ENCODE measurements around the gene NT5DC4.

The NT5DC4 gene

GRCh38 chr2:112751451-112752197, 30.8 kb downstream of the NT5DC4 start:
- Histone ChIP-seq H3K36me3 (ENCODE audit: control insufficient read depth, insufficient read depth, low read length) (no peaks in the 10 kb centered on the region), H3K4me1 (ENCODE audit: control insufficient read depth, insufficient read depth, low read length) (peaks cover 3% of the 10 kb centered on the region), H3K4me3 (ENCODE audit: low read length) (no peak overlapping the region), H3K9me3 (ENCODE audit: control insufficient read depth, low read length) (no peaks in the 10 kb centered on the region), H3K9ac (ENCODE audit: low read length) (no peak overlapping the region), H3K27me3 (ENCODE audit: control insufficient read depth, insufficient read depth, low read length) (no peaks in the 10 kb centered on the region)

GRCh38 chr2:112752667-112753066, 31.8 kb downstream of the NT5DC4 start:
- Histone ChIP-seq H3K4me3 (ENCODE audit: low read length) (no peak overlapping the region), H3K9me3 (ENCODE audit: control insufficient read depth, low read length) (no peaks in the 10 kb centered on the region), H3K4me1 (ENCODE audit: control insufficient read depth, insufficient read depth, low read length) (peaks cover 3% of the 10 kb centered on the region), H3K9ac (ENCODE audit: low read length) (no peak overlapping the region), H3K36me3 (ENCODE audit: control insufficient read depth, insufficient read depth, low read length) (no peaks in the 10 kb centered on the region), H3K27me3 (ENCODE audit: control insufficient read depth, insufficient read depth, low read length) (no peaks in the 10 kb centered on the region)

GRCh38 chr2:112754564-112754963, 33.7 kb downstream of the NT5DC4 start:
- H3K9ac ChIP-seq (ENCODE audit: low read length) = no peak overlapping the region
- H3K36me3 ChIP-seq (ENCODE audit: control insufficient read depth, insufficient read depth, low read length) = no peaks in the 10 kb centered on the region
- no peak overlapping the region for H3K4me3 ChIP-seq (ENCODE audit: low read length)
- peaks cover 3% of the 10 kb centered on the region for H3K4me1 ChIP-seq (ENCODE audit: control insufficient read depth, insufficient read depth, low read length)
- H3K9me3 ChIP-seq (ENCODE audit: control insufficient read depth, low read length) = no peaks in the 10 kb centered on the region
- no peaks in the 10 kb centered on the region for H3K27me3 ChIP-seq (ENCODE audit: control insufficient read depth, insufficient read depth, low read length)

GRCh38 chr2:112755444-112755843, 34.6 kb downstream of the NT5DC4 start:
- Histone ChIP-seq H3K4me3 (ENCODE audit: low read length) (no peak overlapping the region), H3K9me3 (ENCODE audit: control insufficient read depth, low read length) (no peaks in the 10 kb centered on the region), H3K27me3 (ENCODE audit: control insufficient read depth, insufficient read depth, low read length) (no peaks in the 10 kb centered on the region), H3K9ac (ENCODE audit: low read length) (no peak overlapping the region), H3K36me3 (ENCODE audit: control insufficient read depth, insufficient read depth, low read length) (no peaks in the 10 kb centered on the region), H3K4me1 (ENCODE audit: control insufficient read depth, insufficient read depth, low read length) (peaks cover 3% of the 10 kb centered on the region)

- H3K36me3 ChIP-seq (ENCODE audit: control insufficient read depth, insufficient read depth, low read length) = no peaks in the 10 kb centered on the region
- no peak overlapping the region for H3K9ac ChIP-seq (ENCODE audit: low read length)
- peaks cover under 1% of the 10 kb centered on the region for H3K4me1 ChIP-seq (ENCODE audit: control insufficient read depth, insufficient read depth, low read length)
- H3K4me3 ChIP-seq (ENCODE audit: low read length) = no peak overlapping the region
- H3K27me3 ChIP-seq (ENCODE audit: control insufficient read depth, insufficient read depth, low read length) = no peaks in the 10 kb centered on the region
- no peaks in the 10 kb centered on the region for H3K9me3 ChIP-seq (ENCODE audit: control insufficient read depth, low read length)
Measured at GRCh38 chr2:112756207-112756606, 35.4 kb downstream of the NT5DC4 start.

- Histone ChIP-seq H3K36me3 (ENCODE audit: control insufficient read depth, insufficient read depth, low read length) (no peaks in the 10 kb centered on the region), H3K27me3 (ENCODE audit: control insufficient read depth, insufficient read depth, low read length) (no peaks in the 10 kb centered on the region), H3K4me1 (ENCODE audit: control insufficient read depth, insufficient read depth, low read length) (no peaks in the 10 kb centered on the region), H3K4me3 (ENCODE audit: low read length) (no peak overlapping the region), H3K9ac (ENCODE audit: low read length) (no peak overlapping the region), H3K9me3 (ENCODE audit: control insufficient read depth, low read length) (no peaks in the 10 kb centered on the region)
Measured at GRCh38 chr2:112757265-112757664, 36.4 kb downstream of the NT5DC4 start.

- Histone ChIP-seq H3K4me1 (ENCODE audit: control insufficient read depth, insufficient read depth, low read length) (peaks cover under 1% of the 10 kb centered on the region), H3K9ac (ENCODE audit: low read length) (no peak overlapping the region), H3K27me3 (ENCODE audit: control insufficient read depth, insufficient read depth, low read length) (no peaks in the 10 kb centered on the region), H3K9me3 (ENCODE audit: control insufficient read depth, low read length) (no peaks in the 10 kb centered on the region), H3K4me3 (ENCODE audit: low read length) (no peak overlapping the region), H3K36me3 (ENCODE audit: control insufficient read depth, insufficient read depth, low read length) (no peaks in the 10 kb centered on the region)
Measured at GRCh38 chr2:112758711-112759110, 37.9 kb downstream of the NT5DC4 start.

GRCh38 chr2:112760149-112760548, 39.3 kb downstream of the NT5DC4 start:
- Histone ChIP-seq H3K4me3 (ENCODE audit: low read length) (no peak overlapping the region), H3K4me1 (ENCODE audit: control insufficient read depth, insufficient read depth, low read length) (peaks cover 5% of the 10 kb centered on the region), H3K9me3 (ENCODE audit: control insufficient read depth, low read length) (no peaks in the 10 kb centered on the region), H3K36me3 (ENCODE audit: control insufficient read depth, insufficient read depth, low read length) (no peaks in the 10 kb centered on the region), H3K9ac (ENCODE audit: low read length) (no peak overlapping the region), H3K27me3 (ENCODE audit: control insufficient read depth, insufficient read depth, low read length) (no peaks in the 10 kb centered on the region)

- no peak overlapping the region for H3K9ac ChIP-seq (ENCODE audit: low read length)
- H3K4me3 ChIP-seq (ENCODE audit: low read length) = no peak overlapping the region
- no peaks in the 10 kb centered on the region for H3K9me3 ChIP-seq (ENCODE audit: control insufficient read depth, low read length)
- H3K27me3 ChIP-seq (ENCODE audit: control insufficient read depth, insufficient read depth, low read length) = no peaks in the 10 kb centered on the region
- H3K36me3 ChIP-seq (ENCODE audit: control insufficient read depth, insufficient read depth, low read length) = no peaks in the 10 kb centered on the region
- H3K4me1 ChIP-seq (ENCODE audit: control insufficient read depth, insufficient read depth, low read length) = peaks cover 5% of the 10 kb centered on the region
Measured at GRCh38 chr2:112762276-112762675, 41.5 kb downstream of the NT5DC4 start.

GRCh38 chr2:112764071-112765044, 43.5 kb downstream of the NT5DC4 start, which contains the start of gene CKAP2L:
Gene CKAP2L (minus strand): TSS chr2:112764609. CDS start chr2:112764598, 11 bp downstream.
- no peaks in the 10 kb centered on the region for H3K9me3 ChIP-seq (ENCODE audit: control insufficient read depth, low read length)
- H3K4me1 ChIP-seq (ENCODE audit: control insufficient read depth, insufficient read depth, low read length) = peaks cover 5% of the 10 kb centered on the region
- peak within 1 kb of the TSS; percentile 84 for H3K4me3 ChIP-seq (ENCODE audit: low read length)
- no peaks in the 10 kb centered on the region for H3K36me3 ChIP-seq (ENCODE audit: control insufficient read depth, insufficient read depth, low read length)
- H3K9ac ChIP-seq (ENCODE audit: low read length) = peak within 1 kb of the TSS; percentile 60
- H3K27me3 ChIP-seq (ENCODE audit: control insufficient read depth, insufficient read depth, low read length) = no peaks in the 10 kb centered on the region

- H3K4me3 ChIP-seq (ENCODE audit: low read length) = no peak overlapping the region
- peaks cover 5% of the 10 kb centered on the region for H3K4me1 ChIP-seq (ENCODE audit: control insufficient read depth, insufficient read depth, low read length)
- H3K9ac ChIP-seq (ENCODE audit: low read length) = no peak overlapping the region
- no peaks in the 10 kb centered on the region for H3K27me3 ChIP-seq (ENCODE audit: control insufficient read depth, insufficient read depth, low read length)
- H3K9me3 ChIP-seq (ENCODE audit: control insufficient read depth, low read length) = no peaks in the 10 kb centered on the region
- H3K36me3 ChIP-seq (ENCODE audit: control insufficient read depth, insufficient read depth, low read length) = no peaks in the 10 kb centered on the region
Measured at GRCh38 chr2:112765251-112765650, 44.4 kb downstream of the NT5DC4 start.
